SW480 (cell line): ENCODE measurements around the gene CDK14.
A peak's percentile ranks its signal among the peaks of the same experiment; 100 is the strongest.

ENCODE experiments used
- DNase-seq: peaks from one replicate; pipeline ENCODE4 v3.0.0-alpha.2; 2016; ENCODE audit warnings: low spot score

Gene CDK14

DNA sequence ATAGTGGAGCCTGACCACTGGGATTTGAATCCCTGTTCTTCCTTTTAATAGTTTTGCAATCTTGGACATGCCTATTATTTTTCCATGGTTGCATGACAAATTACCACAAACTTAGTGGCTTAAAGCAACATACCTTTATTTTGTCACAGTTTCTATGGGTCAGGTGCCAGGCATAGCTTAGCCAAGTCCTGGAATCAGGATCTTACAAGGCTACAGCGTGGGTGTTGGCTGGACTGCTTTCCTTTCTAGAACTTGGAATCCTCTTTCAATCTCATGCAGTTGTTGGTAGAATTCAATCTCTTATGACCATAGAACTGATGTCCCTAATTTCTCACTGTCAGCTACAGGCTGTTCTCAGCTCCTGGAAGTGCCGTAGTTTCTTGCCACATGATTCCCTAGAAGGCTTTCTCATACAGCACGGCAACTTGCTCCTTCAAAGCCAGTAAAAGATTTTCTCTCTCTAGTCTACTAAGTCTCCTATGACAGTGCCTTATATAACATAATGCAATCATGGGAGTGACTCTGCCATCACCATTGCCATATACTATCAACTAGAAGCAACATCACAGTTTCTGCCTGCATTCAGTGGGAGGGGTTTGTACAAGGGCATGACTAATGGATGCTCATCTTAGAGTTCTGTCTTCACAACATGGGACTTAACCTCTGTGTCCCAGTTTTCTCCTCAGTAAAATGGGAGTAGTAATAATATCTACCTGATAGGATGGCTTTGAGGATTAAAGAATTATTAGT is 424.7 kb downstream of the CDK14 start:
- DNase-seq = no peak

GRCh38 chr7:91021956-91022355 is 425.8 kb downstream of the CDK14 start:
- DNase-seq = no peak

- no peak for DNase-seq
Observed at GRCh38 chr7:91025906-91026390, 429.8 kb downstream of the CDK14 start.

GRCh38 chr7:91029688-91030087 is 433.6 kb downstream of the CDK14 start:
- no peak for DNase-seq

- DNase-seq = no peak
Observed at GRCh38 chr7:91030680-91031380, 434.7 kb downstream of the CDK14 start.

DNA sequence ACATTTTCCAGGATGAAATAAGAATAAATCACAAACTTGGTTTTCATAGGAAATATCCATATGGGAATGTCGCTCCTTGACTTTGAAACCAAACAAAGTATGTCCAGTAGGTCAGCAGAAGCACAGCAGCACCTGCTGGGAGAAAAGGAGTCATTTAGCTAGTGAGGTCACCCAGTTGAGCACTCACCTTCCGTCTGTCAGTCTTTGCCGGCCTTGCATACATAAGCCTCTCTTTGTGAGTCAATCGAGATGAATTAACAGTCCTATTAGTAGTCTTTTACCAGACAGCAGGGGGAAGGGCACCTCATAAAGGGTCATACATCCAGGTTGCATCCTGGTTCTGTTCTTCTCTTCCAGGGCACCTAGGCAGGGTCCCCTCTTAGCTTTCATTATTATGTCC is 435.6 kb downstream of the CDK14 start:
- no peak for DNase-seq

- DNase-seq = no peak
Observed at GRCh38 chr7:91033574-91033973, 437.5 kb downstream of the CDK14 start.

DNA sequence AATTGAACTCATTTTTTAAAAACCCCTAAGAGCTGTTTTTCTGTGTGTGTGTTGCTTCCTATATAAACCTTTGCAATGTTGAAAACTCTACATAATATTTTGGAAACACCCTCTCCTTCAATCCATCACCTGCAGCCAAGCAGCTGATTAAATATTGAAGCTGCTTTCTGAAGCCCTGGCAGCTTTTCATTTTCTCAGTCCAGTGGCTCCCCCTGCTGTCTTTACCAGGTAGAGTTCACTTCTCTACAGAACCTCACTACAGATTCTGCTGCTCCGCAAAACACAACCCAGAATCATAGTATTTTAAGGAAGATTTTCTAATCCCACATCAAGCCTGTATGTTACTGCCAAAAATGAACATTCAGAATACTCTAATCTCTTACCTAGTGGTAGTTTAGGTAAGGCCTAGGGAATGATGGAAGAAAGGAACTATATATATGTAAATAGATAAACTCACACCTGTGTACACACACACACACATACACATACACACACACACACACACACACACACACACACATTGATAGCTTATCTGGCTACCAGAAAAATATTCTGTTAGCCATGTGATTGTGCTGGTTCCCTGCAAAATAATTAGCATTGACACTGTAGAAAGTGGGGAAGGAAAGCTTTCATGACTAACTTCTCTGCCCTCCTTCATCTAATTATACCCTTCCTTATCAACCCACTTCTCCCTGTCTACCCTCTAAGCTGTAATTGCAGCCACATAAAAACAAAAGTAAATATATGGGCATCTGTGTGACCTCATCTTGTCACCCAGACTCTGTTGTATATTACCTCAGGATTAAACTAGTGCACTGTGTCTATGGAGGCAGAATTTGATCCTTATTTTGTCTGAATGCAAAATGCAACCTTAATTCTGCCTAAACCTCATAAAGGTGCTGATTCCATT is 438.6 kb downstream of the CDK14 start:
- peak; percentile 40 for DNase-seq

- DNase-seq = no peak
Observed at GRCh38 chr7:91039033-91039432, 442.9 kb downstream of the CDK14 start.

DNA sequence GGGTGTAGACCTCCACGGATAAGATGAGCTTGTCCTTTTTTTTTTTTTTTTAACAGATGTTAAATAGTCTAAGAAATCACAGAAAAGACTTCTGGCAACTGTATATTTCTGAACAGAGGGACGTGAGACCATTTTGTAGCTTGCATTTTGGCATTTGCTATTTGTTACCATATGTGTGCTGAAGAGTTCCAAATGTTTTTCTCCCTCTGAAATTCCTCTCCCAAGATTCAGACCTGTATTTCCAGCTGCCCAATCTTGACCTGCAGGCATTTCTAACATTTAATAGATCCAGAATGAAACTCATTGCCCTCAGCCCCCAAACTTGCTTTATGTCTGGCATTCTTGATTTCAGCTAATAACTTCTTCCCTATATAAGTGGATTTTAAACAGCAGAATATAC is 445.0 kb downstream of the CDK14 start:
- no peak for DNase-seq

DNA sequence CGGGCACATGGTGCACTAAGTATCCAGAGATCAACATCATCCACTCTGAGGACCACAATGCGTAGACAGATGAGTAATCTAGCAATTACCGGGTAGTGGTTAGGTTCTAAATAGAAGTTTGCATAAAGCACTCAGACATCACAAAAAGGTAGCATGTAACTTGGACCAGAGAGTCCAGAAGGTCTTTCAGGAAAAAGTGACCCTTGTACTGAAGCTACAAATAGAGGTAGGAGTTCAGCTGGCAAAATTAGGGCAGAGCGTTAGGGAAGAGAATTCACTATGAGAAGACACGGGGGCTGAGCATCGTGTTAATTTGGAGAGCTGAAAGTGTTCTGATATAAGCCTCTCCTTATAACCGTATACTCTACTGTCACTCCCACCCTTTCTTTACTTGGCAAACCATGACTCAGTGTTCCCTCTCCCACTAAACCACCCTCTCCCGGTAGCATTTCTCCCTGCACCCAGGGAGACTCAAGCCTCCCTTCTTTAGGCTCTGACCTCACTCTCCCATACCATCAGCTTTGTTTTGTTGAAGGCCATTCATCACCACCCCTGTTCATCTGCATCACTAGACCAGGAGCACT is 445.9 kb downstream of the CDK14 start:
- no peak for DNase-seq

- DNase-seq = no peak
Observed at GRCh38 chr7:91043186-91043585, 447.1 kb downstream of the CDK14 start.

DNA sequence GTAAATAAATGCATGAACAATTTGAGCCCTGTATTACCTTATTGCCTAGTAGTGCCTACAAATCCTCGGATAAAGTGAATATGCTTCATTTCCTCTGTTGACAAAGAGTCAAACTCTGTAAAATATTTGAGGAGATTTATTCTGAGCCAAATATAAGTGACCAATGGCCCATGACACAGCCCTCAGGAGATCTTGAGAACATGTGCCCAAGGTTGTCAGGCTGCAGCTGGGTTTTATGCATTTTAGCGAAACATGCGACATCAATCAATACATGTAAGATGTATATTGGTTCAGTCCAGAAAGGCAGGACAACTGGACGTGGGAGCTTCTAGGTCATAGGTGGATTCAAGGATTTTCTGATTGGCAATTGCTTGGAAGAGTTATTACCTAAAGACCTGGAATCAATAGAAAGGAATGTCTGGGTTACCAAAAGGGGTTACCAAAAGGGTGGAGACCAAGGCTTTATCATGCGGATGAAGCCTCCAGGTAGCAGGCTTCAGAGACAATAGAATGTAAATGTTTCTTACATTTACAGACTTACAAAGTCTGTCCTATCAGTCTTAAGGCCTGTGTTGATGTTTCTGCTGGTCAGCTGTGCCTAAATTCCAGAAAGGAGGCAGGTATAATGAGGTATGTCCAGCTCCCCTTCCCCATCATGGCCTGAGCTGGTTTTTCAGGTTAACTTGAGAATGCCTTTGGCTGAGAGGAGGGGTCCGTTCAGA is 448.0 kb downstream of the CDK14 start:
- no peak for DNase-seq

DNA sequence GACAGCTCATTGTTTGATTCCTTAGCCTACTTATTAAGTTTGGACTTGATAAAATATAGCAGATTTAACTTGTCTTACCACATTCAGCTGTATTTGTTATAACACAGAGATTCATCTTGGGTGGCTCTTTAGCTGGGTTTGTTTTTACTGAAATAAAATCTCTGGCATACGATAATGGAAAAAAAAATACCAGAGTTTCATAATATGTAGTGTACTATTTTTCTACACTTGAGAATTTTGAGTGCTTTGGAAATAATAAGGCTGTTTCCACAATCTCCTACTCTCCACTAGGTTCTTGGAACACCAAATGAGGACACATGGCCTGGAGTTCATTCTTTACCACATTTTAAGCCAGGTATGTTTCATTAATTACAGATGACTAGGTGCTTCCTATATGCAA is 449.5 kb downstream of the CDK14 start:
- no peak for DNase-seq

GRCh38 chr7:91046322-91047089 is 450.4 kb downstream of the CDK14 start:
- no peak for DNase-seq

DNA sequence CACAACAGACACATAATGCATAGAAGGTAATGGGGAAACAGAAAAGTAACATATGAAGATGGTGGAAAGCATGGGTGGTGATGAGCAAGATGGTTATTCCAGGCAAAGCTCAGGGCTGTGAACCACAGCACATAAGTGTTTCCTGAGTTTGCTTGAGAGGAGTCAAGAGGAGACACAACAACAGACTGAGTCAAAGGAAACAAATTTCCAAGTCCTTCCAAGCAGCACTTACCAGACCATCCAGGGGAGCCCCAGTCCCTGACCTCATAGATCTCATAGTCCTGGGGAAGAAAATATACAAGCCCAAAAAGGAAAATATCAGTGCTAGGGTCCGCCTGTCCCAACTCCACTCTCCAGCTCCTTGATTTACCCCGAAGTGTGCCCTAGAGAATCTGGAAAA is 451.5 kb downstream of the CDK14 start:
- DNase-seq = no peak

DNA sequence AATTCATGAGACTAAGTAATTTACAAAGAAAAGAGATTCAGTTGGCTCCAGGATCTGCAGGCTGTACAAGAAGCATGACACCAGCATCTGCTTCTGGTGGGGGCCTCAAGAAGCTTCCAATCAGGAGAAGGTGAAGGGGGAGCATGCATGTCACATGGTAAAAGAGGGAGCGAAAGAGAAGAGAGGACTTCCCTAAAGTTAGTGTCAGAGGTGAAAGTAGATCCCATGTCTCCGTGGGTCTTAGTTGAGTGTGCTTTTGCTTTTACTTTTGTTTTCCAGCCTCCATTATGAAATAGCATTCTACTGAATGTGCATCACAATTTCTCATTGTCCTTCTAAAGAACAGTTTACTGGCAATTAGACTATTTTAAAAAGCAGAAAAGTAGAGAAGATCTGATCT is 454.6 kb downstream of the CDK14 start:
- no peak for DNase-seq

DNA sequence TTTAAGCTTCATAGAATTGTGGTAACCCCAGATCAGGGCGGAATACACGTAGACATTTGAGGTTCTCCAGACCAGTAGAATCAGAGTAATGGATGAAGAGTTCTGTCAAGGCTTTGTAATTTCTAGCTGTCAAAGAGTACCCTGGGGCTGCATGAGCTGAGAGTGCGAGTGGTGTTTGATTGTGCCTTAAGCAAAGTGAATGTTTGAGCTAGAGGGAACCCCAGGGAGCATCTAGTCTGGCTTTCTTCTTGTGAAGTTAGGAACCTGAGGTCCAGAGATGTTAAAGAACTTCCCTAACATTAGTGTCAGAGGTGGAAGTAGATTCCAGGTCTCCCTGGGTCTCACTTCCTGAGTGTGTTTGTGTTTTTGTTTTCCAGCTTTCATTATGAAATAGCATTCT is 455.8 kb downstream of the CDK14 start:
- no peak for DNase-seq

- no peak for DNase-seq
Observed at GRCh38 chr7:91054374-91054773, 458.3 kb downstream of the CDK14 start.

- no peak for DNase-seq
Observed at GRCh38 chr7:91055219-91055618, 459.1 kb downstream of the CDK14 start.

DNA sequence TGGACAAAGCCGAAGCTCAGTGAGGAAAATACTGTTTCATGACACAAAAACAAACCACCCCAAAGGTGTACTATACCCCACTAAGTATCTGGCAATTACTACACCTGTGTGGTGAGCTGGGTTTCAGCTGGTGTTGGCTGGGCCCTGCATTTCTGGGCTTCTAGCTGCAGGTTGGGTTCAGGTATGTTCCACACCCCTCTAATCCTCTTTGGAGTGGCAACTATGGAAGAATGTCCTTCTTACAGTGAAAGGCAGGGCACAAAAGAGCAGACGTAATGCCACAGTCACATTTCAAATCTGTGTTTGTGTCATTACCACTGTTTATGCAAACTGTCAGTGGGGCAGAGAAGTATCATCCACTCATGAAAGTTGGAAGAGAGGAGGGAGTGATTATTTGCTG is 466.6 kb downstream of the CDK14 start:
- no peak for DNase-seq
